Vagina (tissue), 2 donors: Measurements from ENCODE around the gene ARFIP1. TPM values are rescaled to one million over a fixed set of nuclear protein-coding genes. Genes with fewer than 3 reads are reported as not detected.

Experiments
- DNase-seq, 2 donors: peaks; one replicate each; pipeline ENCODE4 v3.0.0-alpha.2; 2017; ENCODE audit errors: extremely low spot score in 2 of 2
- H3K27ac ChIP-seq: fragments of 200-600 bp; sonication (generic); one replicate; pipeline ENCODE4 v1.5.1; 2019
- H3K27me3 ChIP-seq: fragments of 200-600 bp; sonication (generic); one replicate; pipeline ENCODE4 v1.5.1; 2019
- H3K36me3 ChIP-seq, 2 donors: fragments of 200-600 bp; sonication (generic); one replicate each; pipeline ENCODE4 v1.5.1; 2017 to 2019
- H3K4me1 ChIP-seq: fragments of 200-600 bp; sonication (generic); one replicate; pipeline ENCODE4 v1.5.1; 2019
- H3K4me3 ChIP-seq, 2 donors: fragments of 200-600 bp; sonication (generic); 1 replicate in 1 of 2; 2 replicates in 1 of 2; pipeline ENCODE4 v1.5.1; 2016 to 2019
- H3K9me3 ChIP-seq: fragments of 200-600 bp; sonication (generic); one replicate; pipeline ENCODE4 v1.5.1; 2019
- POLR2A ChIP-seq, 2 donors: fragments of 450-650 bp; IDR thresholded peaks; one replicate each; pipeline ENCODE4 v1.6.1; 2017; ENCODE audit warnings: antibody characterized with exemption in 2 of 2, mild to moderate bottlenecking in 2 of 2, moderate library complexity in 2 of 2
- POLR2AphosphoS5 ChIP-seq, 2 donors: sonication (generic); formaldehyde crosslinking; IDR thresholded peaks; one replicate each; pipeline ENCODE4 v1.9.0; 2017; ENCODE audit warnings: antibody characterized with exemption in 2 of 2, mild to moderate bottlenecking in 2 of 2, low read depth in 1 of 2; ENCODE audit not compliant: insufficient read depth in 1 of 2
- intact Hi-C: fragments of 100-400 bp; cut with DNase I; formaldehyde crosslinking; loops from one replicate; pipeline ENCODE4 v1.15.1; 2023
- total RNA-seq: library from RNA; depleted of rRNA; stranded (reverse); fragments of >200 nt; gene quantifications from one replicate; pipeline ENCODE4 v1.2.3, GENCODE V29; 2016
- TF ChIP-seq, protein P1 (sequence below), 3 experiments: fragments of 450-650 bp in 2 of 3; fragments of 200-600 bp in 1 of 3; sonication (generic) in 1 of 3; IDR thresholded peaks; one replicate each; pipeline ENCODE4 v1.5.1; 2017 to 2019; ENCODE audit warnings: antibody characterized with exemption in 3 of 3, mild to moderate bottlenecking in 2 of 3, moderate library complexity in 2 of 3

Gene ARFIP1
- total RNA-seq, 1 donor from 2014 or later: 19.4 TPM

DNA sequence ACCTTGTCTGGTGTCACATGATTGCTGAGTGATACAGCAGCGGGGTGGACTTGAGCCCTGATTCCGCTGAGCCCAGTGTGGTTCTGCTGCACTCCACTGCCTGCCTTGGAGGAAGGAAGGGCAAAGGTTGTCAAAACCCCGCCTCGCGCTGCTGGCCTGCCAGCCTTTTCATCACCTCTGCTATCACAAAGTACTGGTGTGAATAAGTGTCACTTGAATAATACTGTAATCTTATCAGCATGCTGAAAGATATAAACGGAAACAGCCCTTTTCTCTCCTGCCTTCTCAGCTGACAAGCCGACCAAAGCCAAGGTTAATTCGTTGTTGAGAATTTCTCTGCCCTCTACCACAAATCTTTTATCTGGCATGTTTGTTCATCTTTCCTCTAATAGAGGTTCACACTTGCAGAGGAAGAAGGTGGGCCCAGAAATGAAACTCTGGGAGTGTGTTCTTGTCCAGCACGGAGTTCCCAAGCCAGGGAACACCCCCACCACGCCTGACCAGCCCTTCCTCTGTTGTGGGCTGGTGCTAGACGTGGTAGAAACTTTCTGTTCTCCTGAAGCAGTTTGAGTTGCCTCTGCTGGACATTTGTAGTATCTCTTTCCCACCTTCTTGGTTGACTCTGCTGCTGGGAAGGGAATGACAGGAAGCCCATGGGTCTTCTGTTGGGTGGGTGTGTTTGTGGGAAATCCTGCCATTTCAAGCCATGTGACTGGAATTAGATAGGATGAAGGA is 177.8 kb downstream of the ARFIP1 start:
- Histone ChIP-seq H3K9me3 (no peaks in the 10 kb centered on the region), H3K4me1 (peaks cover 13% of the 10 kb centered on the region), H3K4me3 (no peak overlapping the region), H3K27me3 (no peaks in the 10 kb centered on the region), H3K36me3 (peaks cover 0 to 5% of the 10 kb centered on the region in 2 donors), H3K27ac (peak overlapping the region; percentile 56)
- intact Hi-C loops: no loop called here
- peak in 1 of 2 donors; percentile 84 for DNase-seq
- TF ChIP-seq POLR2AphosphoS5 (IDR thresholded peaks at IDR 0.05; ENCODE audit: insufficient read depth in 1 of 2, low read depth in 1 of 2): peak in 1 of 2 donors; percentile 16
- TF ChIP-seq, protein P1, sequence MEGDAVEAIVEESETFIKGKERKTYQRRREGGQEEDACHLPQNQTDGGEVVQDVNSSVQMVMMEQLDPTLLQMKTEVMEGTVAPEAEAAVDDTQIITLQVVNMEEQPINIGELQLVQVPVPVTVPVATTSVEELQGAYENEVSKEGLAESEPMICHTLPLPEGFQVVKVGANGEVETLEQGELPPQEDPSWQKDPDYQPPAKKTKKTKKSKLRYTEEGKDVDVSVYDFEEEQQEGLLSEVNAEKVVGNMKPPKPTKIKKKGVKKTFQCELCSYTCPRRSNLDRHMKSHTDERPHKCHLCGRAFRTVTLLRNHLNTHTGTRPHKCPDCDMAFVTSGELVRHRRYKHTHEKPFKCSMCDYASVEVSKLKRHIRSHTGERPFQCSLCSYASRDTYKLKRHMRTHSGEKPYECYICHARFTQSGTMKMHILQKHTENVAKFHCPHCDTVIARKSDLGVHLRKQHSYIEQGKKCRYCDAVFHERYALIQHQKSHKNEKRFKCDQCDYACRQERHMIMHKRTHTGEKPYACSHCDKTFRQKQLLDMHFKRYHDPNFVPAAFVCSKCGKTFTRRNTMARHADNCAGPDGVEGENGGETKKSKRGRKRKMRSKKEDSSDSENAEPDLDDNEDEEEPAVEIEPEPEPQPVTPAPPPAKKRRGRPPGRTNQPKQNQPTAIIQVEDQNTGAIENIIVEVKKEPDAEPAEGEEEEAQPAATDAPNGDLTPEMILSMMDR (IDR thresholded peaks at IDR 0.05): no peak

DNA sequence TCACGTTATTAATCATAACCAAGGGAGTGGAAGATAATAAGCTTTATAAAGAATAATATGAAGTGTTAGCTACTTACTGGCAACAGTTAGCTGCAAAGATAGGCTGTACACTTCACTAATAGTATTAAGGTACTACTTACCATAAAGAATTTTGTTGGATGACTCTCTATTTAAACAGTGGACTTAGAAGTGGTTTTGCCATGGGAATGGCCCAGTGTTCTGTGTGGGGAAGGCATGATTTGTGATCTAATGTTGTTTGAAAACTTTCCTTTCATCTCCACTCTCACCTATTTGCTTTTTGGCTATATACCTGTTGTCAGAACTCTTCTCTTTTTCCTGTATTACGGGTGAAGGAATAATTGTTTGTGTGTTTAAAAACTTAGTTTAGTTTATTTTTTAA is 179.3 kb downstream of the ARFIP1 start:
- no peak for DNase-seq
- Histone ChIP-seq H3K27me3 (no peaks in the 10 kb centered on the region), H3K9me3 (no peaks in the 10 kb centered on the region), H3K4me1 (peaks cover 13% of the 10 kb centered on the region), H3K27ac (no peak overlapping the region), H3K36me3 (peaks cover 0 to 14% of the 10 kb centered on the region in 2 donors), H3K4me3 (no peak overlapping the region)
- intact Hi-C loops: no loop called here
- TF ChIP-seq POLR2A (IDR thresholded peaks at IDR 0.05) (no peak), POLR2AphosphoS5 (IDR thresholded peaks at IDR 0.05; ENCODE audit: insufficient read depth in 1 of 2, low read depth in 1 of 2) (no peak)
- TF ChIP-seq, protein P1 (IDR thresholded peaks at IDR 0.05): no peak

DNA sequence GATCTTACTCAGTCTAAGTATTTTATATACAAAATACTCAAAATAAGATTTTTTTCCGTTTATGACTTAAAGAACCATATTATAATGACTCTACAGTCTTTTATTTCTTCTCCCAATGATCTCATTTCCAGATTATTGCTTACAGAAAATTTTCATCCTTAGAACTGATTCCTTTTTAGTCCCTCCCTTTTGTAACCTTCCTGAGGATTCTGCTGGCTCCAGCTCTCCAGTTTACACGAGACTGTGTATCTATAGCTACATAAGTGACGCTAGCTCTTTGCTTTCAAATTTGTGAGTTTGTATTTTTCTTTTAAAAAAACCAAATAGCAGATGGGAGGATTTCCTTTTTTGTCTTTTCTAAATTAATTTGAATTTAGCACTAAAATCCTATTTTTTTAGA is 180.3 kb downstream of the ARFIP1 start:
- H3K27me3 ChIP-seq: no peaks in the 10 kb centered on the region
- TF ChIP-seq, protein P1 (IDR thresholded peaks at IDR 0.05): no peak
- TF ChIP-seq POLR2AphosphoS5 (IDR thresholded peaks at IDR 0.05; ENCODE audit: insufficient read depth in 1 of 2, low read depth in 1 of 2) (no peak), POLR2A (IDR thresholded peaks at IDR 0.05) (no peak)
- H3K9me3 ChIP-seq: no peaks in the 10 kb centered on the region
- no peak overlapping the region for H3K4me3 ChIP-seq
- DNase-seq: no peak
- H3K27ac ChIP-seq: no peak overlapping the region
- intact Hi-C loops: no loop called here
- H3K36me3 ChIP-seq: peaks cover 0 to 14% of the 10 kb centered on the region in 2 donors
- H3K4me1 ChIP-seq: peaks cover 13% of the 10 kb centered on the region

DNA sequence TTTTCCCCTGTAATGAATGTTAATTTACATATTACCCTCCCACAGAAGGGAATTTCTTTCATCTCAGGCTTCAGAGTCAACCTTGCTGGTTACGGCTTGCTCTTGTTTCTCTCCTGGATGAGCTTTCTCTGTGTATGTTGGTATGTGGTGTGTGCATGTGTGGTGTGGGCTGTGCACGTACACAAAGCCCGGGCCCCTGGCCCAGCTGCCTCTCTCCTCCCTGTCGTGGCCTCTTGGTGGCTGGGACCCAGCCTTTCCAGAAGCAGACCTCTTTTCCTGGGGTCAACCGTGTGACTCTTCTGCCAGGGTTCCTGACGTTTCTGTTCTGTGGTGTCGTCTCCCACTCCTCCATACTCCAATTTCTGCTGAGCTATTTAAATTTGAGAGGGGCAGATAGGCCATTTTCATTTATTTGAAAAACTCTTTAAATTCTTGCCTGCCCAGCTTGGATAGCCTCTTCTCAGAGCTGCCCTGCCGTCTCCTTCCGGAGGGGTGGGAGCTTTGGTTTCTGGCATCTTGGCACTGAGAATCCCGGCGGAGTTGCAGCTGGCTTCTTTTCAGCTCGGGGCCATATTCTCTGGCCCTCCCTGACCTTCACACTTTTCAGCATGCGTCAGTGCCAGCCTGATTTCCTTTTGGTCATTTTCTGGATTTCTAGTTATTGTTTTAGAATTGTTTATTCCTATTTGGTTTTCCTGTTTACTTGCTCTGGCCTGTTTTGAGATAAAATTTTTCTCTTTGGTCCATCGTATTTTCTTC is 181.4 kb downstream of the ARFIP1 start:
- H3K9me3 ChIP-seq: no peaks in the 10 kb centered on the region
- peak in 1 of 2 donors; percentile 52 for DNase-seq
- intact Hi-C loops: no loop called here
- H3K4me1 ChIP-seq: peaks cover 12% of the 10 kb centered on the region
- H3K27ac ChIP-seq: peak overlapping the region; percentile 24
- peak in 1 of 2 donors; percentile 15 for TF ChIP-seq POLR2AphosphoS5 (IDR thresholded peaks at IDR 0.05; ENCODE audit: insufficient read depth in 1 of 2, low read depth in 1 of 2)
- TF ChIP-seq, protein P1 (IDR thresholded peaks at IDR 0.05): no peak
- TF ChIP-seq POLR2A (IDR thresholded peaks at IDR 0.05): no peak
- no peak overlapping the region for H3K4me3 ChIP-seq
- H3K27me3 ChIP-seq: no peaks in the 10 kb centered on the region
- peaks cover 0 to 14% of the 10 kb centered on the region in 2 donors for H3K36me3 ChIP-seq

DNA sequence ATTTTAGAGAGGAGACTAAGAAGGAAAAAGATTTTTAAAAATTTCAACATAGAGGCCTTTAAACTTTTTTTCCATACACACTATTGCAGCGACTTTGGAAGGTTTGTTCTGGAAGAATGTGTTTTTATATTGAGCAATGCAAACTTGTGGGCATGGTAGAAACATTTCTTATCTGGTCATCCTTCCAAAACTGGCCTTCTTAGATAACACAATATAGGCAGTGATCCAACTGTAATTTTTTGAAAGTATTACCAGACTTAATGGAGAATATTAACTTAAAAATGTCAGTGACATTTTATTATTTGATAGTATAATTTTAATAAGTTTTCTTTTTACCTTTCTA is 182.0 kb downstream of the ARFIP1 start:
- Histone ChIP-seq H3K4me3 (no peak overlapping the region), H3K4me1 (peaks cover 7% of the 10 kb centered on the region), H3K36me3 (peaks cover 0 to 14% of the 10 kb centered on the region in 2 donors), H3K27me3 (no peaks in the 10 kb centered on the region), H3K27ac (no peak overlapping the region), H3K9me3 (no peaks in the 10 kb centered on the region)
- intact Hi-C loops: no loop called here
- no peak for DNase-seq
- TF ChIP-seq, protein P1 (IDR thresholded peaks at IDR 0.05): no peak
